ENCODE measurements around the gene SPINK7. TPM values are rescaled to one million over a fixed set of nuclear protein-coding genes. Genes with fewer than 3 reads are reported as not detected.

SPINK7 gene
- total and polyA plus RNA-seq, 2 of the 4 experiments (the other 2 are of a cell fraction) = not detected

DNA sequence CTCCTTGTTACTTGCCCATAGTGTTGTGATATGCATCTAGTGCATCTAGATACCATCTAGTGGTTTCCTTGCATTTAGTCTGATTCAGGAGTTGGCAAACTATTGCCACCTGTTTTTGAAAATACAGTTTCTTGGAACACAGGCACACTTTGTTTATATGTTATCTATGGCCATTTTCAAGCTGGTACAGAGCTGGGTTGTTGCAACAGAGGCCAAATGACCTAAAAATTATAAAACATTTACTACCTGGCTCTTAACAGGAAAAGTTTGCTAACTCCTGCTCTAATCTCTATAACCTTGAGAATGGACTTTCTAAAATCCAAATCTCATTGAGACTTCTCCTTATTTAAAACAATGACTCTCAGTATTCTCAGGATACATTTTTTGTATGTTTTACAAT, 52.1 kb downstream of the SPINK7 start:
- Histone ChIP-seq H3K14ac (replicated peaks; ENCODE audit: low read depth, low read length) (no peak overlapping the region), H3K4ac (ENCODE audit: low read depth, low read length) (no peak overlapping the region), H2BK20ac (ENCODE audit: low read depth, low read length) (no peak overlapping the region), H4K5ac (ENCODE audit: low read depth, low read length) (no peak overlapping the region), H3K4me1 (ENCODE audit: control insufficient read depth, insufficient read depth, low read length) (no peaks in the 10 kb centered on the region), H3K9me1 (ENCODE audit: insufficient read depth, low read length) (no peaks in the 10 kb centered on the region), H3K27me3 (ENCODE audit: control insufficient read depth, insufficient read depth, low read length) (no peaks in the 10 kb centered on the region), H2AFZ (replicated peaks; ENCODE audit: low read length, poor library complexity) (no peak overlapping the region), H3K4me2 (ENCODE audit: low read depth, low read length) (no peak overlapping the region), H2BK120ac (ENCODE audit: low read depth, low read length) (no peak overlapping the region), H3K9ac (ENCODE audit: low read depth, low read length) (no peak overlapping the region), H2BK5ac (ENCODE audit: low read depth, low read length, poor library complexity, severe bottlenecking) (no peak overlapping the region), H3K18ac (ENCODE audit: low read depth, low read length) (no peak overlapping the region), H4K20me1 (ENCODE audit: insufficient read depth, low read length) (no peaks in the 10 kb centered on the region), H2AK9ac (replicated peaks; ENCODE audit: low read depth, low read length, poor library complexity) (no peak overlapping the region), H2BK15ac (ENCODE audit: low read depth, low read length) (no peak overlapping the region), H3K4me3 (ENCODE audit: insufficient read depth, low read depth, low read length) (no peak overlapping the region), H4K8ac (ENCODE audit: low read depth in 2 of 2, low read length in 2 of 2) (no peak overlapping the region), H3K27ac (ENCODE audit: insufficient read depth, low read length) (no peak overlapping the region), H3K79me1 (ENCODE audit: low read depth in 1 of 2, low read length in 2 of 2) (no peaks in the 10 kb centered on the region), H3K9me3 (ENCODE audit: control insufficient read depth, insufficient read depth, low read length) (no peaks in the 10 kb centered on the region), H4K91ac (ENCODE audit: insufficient read depth, low read depth, low read length) (no peak overlapping the region), H3K36me3 (ENCODE audit: control insufficient read depth, insufficient read depth, low read length) (no peaks in the 10 kb centered on the region), H3K56ac (ENCODE audit: extremely low read depth, insufficient read depth, low read length) (no peak overlapping the region), H2AK5ac (ENCODE audit: low read depth, low read length) (no peak overlapping the region), H3K23ac (ENCODE audit: low read depth, low read length) (no peak overlapping the region)
- CTCF ChIA-PET = no interaction called here
- in situ Hi-C loops (cut with MboI; ENCODE audit: low sequenced_read_pairs) (no loop called here), dilution Hi-C loops (cut with HindIII; ENCODE audit: low sequenced_read_pairs, unreplicated experiment) (no loop called here), intact Hi-C loops (cut with micrococcal nuclease) (no loop called here)
- no peak for ATAC-seq (ENCODE audit: low read depth)
- BruUV-seq (replicated peaks) = no TSS peak
- POLR2A ChIA-PET (ENCODE audit: unreplicated experiment) = no interaction called here
- no peak for DNase-seq
- no peak for TF ChIP-seq BHLHE40 (IDR thresholded peaks at IDR 0.05; ENCODE audit: low read depth, low read length)
- no peak for TF ChIP-seq RCOR1 (IDR thresholded peaks at IDR 0.05; ENCODE audit: insufficient replicate concordance, low read length)
- TF ChIP-seq MAZ (IDR thresholded peaks at IDR 0.05; ENCODE audit: borderline replicate concordance, low read depth, low read length) = no peak
- TF ChIP-seq, protein P1, sequence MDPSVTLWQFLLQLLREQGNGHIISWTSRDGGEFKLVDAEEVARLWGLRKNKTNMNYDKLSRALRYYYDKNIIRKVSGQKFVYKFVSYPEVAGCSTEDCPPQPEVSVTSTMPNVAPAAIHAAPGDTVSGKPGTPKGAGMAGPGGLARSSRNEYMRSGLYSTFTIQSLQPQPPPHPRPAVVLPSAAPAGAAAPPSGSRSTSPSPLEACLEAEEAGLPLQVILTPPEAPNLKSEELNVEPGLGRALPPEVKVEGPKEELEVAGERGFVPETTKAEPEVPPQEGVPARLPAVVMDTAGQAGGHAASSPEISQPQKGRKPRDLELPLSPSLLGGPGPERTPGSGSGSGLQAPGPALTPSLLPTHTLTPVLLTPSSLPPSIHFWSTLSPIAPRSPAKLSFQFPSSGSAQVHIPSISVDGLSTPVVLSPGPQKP (IDR thresholded peaks at IDR 0.05; ENCODE audit: borderline replicate concordance, low read depth, low read length) = no peak
- no peak for TF ChIP-seq POLR2A (IDR thresholded peaks at IDR 0.05; ENCODE audit: low read depth, low read length)
- no peak for TF ChIP-seq RFX5 (IDR thresholded peaks at IDR 0.05; ENCODE audit: low read depth, low read length)
- TF ChIP-seq CHD1 (IDR thresholded peaks at IDR 0.05; ENCODE audit: low read depth, low read length) = no peak
- TF ChIP-seq, protein P2, sequence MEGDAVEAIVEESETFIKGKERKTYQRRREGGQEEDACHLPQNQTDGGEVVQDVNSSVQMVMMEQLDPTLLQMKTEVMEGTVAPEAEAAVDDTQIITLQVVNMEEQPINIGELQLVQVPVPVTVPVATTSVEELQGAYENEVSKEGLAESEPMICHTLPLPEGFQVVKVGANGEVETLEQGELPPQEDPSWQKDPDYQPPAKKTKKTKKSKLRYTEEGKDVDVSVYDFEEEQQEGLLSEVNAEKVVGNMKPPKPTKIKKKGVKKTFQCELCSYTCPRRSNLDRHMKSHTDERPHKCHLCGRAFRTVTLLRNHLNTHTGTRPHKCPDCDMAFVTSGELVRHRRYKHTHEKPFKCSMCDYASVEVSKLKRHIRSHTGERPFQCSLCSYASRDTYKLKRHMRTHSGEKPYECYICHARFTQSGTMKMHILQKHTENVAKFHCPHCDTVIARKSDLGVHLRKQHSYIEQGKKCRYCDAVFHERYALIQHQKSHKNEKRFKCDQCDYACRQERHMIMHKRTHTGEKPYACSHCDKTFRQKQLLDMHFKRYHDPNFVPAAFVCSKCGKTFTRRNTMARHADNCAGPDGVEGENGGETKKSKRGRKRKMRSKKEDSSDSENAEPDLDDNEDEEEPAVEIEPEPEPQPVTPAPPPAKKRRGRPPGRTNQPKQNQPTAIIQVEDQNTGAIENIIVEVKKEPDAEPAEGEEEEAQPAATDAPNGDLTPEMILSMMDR (conservative IDR thresholded peaks at IDR 0.05; ENCODE audit: low read depth, low read length) = no peak
- no peak for TF ChIP-seq NFE2L2 (IDR thresholded peaks at IDR 0.05; ENCODE audit: low read depth, low read length)
- TF ChIP-seq, protein P3, sequence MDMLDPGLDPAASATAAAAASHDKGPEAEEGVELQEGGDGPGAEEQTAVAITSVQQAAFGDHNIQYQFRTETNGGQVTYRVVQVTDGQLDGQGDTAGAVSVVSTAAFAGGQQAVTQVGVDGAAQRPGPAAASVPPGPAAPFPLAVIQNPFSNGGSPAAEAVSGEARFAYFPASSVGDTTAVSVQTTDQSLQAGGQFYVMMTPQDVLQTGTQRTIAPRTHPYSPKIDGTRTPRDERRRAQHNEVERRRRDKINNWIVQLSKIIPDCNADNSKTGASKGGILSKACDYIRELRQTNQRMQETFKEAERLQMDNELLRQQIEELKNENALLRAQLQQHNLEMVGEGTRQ (IDR thresholded peaks at IDR 0.05; ENCODE audit: low read depth, low read length) = no peak
- no peak for TF ChIP-seq FOS (IDR thresholded peaks at IDR 0.05; ENCODE audit: low read depth, low read length)
